ENCODE results near the gene HAO1.

The HAO1 gene

DNA sequence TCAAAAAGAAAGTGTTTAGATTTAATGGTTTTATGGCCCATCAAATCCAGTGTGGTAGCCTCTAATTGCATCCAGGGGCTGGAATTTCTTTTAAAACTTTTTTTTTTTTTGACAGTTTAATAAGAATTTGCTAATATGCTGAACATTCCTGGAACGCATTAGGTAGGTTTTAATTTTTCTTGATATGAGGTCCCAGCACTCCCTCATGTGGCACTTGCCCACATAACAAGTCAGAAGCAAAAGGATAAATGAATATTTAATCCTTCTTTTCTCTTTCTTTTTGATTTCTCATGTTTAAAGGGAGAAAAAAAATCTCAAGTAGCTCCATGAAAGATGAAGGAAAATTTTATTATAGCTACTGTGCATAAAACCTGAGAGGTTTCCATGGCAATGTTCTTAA is 13.5 kb downstream of the HAO1 start:
- DNase-seq (ENCODE audit: low spot score) = peak; percentile 12

DNA sequence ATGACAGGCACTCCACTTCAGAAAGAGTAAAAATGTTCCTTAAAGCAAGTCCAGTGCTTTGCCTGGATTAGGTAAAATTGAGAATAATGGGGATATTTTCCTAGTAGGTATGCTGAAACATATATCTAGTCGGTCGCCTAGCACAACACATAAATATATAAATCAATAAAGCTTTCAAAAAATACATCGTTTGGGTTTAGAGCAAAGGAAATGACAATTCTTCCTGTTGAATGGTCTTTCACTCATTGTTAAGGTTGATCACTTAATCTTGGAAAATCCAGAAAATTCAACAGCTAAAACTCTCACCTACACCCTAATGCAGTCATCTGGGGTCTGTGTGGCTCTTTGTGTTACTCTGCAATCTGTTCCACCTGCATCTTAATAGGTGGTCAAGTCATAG is 13.9 kb downstream of the HAO1 start:
- no peak for DNase-seq (ENCODE audit: low spot score)

- DNase-seq (ENCODE audit: low spot score) = no peak
Measured at GRCh38 chr20:7924692-7925091, 15.6 kb downstream of the HAO1 start.

DNA sequence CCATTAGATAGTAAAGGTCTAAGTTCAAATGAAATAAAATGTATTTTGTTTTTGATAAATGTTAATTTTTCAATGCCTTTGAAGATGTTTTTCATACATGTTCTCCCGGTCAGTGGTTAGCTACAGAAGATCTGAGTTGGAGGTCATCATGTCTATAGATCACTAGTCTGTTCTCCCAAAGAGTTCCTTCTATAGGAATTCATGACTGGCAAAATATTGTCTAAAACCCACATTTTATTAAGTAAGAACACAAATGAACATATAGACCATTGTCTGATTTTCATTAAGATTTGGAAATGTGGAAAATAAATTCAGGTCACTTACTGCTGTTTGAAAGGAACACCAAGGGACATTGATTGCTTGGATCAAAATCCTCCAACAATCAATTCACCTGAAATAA is 23.6 kb downstream of the HAO1 start:
- DNase-seq (ENCODE audit: low spot score) = no peak

GRCh38 chr20:7912551-7912950 is 27.7 kb downstream of the HAO1 start:
- no peak for DNase-seq (ENCODE audit: low spot score)

DNA sequence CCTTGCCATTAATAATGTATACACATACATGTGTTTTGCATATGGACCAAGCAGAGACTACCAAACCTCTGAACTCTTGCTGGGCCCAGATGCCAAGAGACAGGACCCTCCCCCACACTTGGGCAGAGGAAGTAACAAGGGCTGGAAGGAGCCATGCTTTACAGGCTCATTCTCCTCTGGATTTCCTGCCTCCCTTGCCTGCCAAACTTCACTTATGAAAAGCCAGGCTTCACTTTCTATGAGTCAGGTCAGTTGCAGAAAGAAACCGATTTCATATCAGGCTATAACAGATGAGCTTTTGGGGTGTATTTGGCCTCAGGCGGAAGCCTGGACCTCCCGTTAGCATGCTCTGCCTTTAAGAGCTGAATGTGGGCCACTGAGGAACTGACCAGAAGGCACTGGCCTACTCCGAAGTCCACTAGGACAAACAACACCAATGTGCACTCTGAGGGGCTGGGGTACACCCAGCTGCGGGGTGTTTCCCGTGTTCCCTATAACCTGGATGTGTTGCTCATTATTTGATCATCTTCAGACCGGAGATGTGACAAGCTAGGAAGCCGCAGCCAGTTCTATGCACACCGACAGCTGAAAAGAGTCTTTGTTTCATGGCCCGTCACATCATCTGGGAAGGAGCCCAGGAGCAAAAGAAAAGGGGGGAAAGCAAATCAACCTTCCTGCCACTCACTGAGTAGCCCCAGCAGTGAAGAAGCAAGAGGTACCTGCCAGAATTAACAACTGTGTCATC is 28.5 kb downstream of the HAO1 start:
- DNase-seq (ENCODE audit: low spot score) = no peak

GRCh38 chr20:7908905-7909304 is 31.4 kb downstream of the HAO1 start:
- no peak for DNase-seq (ENCODE audit: low spot score)

- DNase-seq (ENCODE audit: low spot score) = no peak
Measured at GRCh38 chr20:7903429-7903828, 36.8 kb downstream of the HAO1 start.

DNA sequence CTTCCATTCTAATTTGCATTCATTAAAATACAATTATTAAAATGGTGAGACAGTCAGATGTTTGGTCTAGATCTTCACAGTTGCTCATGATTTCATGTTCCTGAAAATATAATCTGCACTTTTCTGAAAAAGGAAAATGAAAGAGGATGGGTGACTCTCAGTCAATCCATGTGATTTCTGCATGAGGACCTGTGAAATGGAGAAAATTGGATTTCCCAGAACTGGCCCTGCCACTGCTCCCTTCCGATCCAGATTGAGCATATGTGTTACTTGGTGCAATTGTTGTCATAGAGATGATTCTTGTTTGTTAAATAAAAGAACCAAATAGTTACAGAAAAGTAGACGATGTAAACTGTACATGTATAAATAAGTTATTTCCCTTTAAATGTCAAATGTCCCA is 37.4 kb downstream of the HAO1 start:
- no peak for DNase-seq (ENCODE audit: low spot score)

- no peak for DNase-seq (ENCODE audit: low spot score)
Measured at GRCh38 chr20:7897781-7898364, 42.4 kb downstream of the HAO1 start.

DNA sequence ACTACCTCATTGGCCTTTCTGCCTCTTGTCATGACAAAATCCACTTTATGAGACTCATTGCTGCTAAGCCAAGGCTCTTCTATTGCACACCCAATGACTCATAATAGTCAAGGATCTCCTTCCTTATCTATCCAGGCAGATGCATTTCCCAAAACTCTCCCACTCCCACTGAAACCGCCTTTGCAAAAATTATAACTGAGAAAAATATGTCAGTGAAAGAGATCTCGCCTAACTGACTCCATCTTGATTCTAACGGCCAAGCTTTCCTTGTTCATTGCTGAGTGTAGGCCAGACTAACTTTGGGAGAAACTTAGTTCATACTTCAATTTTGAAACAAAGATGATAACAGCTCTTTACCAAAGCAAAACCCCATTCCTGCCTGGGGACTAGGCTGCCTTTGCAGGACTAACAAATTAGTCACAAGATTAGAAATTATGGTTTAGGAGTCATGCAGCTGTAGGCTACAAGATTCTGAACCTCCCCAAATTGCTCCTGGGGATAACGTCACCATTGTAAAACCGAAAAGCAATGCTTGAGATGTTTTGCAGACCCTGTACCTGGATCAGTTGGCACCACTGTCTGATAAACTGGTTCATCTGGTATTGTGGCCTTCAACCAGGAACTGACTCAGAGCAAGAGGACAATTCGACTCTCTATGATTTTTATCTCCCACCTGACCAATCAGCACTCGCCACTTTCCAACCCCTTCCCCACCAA is 47.1 kb downstream of the HAO1 start:
- DNase-seq (ENCODE audit: low spot score) = no peak

DNA sequence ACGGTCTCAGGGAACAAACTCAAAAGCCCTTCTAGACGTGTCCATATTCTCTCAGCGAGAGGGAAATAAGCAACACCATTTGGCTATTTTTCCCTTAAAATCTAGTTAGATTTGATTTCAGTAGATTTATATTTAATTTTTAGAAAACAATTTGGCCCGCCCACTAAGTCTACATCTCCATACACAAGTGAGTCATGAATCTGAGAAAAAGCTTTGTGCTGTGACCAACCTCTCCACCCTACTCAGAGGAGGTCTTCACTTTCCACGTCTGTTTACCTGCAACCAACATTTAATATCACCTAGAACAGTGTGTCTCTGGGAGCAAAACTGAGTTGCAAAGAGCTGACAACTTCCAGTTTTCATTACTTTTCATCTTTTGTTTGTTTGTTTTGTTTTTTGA is 48.6 kb downstream of the HAO1 start:
- no peak for DNase-seq (ENCODE audit: low spot score)

DNA sequence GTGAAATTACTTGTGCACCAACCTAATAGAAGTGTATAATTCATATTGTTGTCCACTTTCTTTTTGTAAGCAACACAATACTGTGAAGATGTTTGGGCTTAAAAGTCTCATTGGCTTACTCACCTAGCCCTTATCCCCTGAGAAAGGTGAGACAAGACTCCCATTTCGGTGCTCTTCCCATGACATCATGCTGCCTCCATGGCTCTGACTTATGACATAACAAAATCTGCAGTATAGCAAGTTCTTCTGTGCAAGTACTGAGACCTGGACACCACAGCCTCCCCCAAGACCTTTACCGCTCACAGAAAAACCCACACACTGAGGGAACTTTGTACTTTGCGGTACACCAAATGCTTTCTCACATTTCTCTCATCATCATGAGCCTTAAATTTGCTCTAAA is 50.5 kb downstream of the HAO1 start:
- DNase-seq (ENCODE audit: low spot score) = no peak

DNA sequence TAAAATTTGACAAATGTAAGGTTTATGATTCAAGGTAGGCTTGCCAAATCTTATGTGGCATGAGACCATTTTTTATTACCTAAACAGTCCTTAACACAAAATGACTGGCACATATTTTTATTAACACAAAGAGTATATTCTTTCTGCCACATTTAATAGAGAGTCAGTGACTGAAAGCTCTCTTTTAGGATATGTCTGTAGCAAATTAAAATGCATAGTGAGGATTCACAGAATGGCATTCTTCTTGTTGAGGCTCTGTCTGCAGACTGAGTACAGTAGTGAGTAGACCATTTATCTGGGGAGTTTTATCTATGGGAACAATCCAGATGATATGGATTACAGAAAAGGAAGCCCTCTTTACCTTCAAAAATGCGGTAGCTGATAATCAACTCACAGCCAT is 56.5 kb downstream of the HAO1 start:
- no peak for DNase-seq (ENCODE audit: low spot score)

DNA sequence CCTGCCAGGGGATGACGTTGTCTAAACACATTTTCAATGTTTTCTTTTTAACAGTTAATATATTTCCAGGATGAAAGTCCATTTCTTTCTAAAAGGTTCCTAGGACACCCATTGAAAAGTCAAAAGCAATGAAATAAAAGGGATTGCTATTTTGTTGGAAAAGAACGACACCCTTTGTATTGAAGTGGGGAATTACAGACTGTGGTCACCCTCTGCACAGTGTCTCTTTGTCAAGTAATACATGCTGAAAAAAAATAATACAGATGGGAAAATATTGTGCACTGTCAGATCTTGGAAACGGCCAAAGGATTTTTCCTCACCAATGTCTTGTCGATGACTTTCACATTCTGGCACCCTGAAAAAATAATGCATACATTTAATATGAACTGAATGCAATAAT is 56.9 kb downstream of the HAO1 start:
- no peak for DNase-seq (ENCODE audit: low spot score)

DNA sequence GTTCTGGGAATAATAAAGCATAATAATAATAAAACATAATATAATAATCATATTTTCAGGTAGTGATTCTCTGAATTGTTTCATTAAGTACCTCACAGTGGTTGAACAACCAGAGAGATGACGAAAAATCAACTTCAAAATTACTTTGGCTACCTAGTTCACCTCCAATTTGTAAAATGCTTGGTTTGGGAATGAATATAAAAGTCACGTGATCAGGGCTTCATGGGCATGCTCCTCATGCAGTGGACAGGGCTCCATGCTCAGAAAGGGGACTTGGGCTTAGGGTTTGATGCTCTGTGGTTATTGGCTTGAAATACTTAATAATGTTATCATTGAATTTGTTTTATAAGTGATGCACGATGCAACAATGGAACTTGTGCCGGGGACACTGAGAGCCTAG is 58.2 kb downstream of the HAO1 start:
- DNase-seq (ENCODE audit: low spot score) = no peak

DNA sequence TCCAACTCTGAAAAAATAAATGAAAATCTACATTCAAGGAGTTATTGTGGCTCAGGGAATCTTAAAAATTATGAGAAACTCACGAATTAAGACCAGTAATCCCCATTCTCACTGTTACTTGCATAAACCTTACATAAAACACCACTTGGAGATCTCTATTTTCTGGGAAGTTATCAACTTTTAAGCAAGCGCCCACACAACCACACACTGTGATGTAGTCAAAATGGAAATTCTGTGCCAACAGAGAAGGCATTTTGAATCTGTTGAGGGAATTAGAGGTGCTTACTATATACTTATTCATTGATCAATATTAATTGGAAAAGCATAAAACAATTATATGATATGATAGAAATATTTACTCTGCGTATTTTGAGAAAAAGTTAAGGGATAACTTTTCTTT is 58.7 kb downstream of the HAO1 start:
- no peak for DNase-seq (ENCODE audit: low spot score)

DNA sequence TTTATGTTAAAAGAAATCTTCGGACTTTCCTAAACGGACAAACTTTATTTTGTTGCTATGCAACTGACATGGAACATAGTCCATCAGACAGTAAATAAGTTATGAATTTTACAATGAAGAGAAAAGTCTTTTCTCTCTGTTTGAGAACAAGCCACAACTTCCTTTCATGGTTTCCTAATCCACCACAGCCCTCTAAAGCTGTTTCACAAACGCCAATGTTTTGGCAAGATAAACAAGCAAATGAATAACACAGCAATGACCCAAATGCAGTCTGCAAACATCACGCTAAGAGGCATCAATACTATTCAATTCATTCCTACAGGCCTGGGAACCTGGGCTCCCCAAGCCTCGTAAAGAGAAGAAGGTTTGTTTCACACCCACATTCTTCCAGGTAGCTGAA is 60.4 kb downstream of the HAO1 start:
- no peak for DNase-seq (ENCODE audit: low spot score)

- DNase-seq (ENCODE audit: low spot score) = no peak
Measured at GRCh38 chr20:7868108-7868507, 72.2 kb downstream of the HAO1 start.

DNA sequence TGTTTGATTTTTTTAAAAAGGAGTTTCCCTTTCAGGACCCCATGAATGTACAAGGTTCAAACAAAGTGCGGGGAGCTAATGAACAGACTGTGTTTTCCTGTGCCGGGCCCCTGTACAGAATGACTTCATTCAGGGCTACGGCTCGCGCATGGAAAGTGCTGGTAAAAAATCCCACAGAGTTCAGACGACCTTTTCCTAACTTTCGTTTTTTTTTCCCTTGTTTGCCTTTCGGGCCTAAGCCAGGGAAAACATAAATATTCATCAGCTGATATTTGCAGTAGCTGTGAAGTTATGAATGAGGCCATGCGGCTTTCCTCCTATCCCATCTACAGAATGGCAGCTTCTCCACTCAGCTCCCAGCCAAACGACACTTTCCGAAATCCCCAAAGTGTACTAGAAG is 74.0 kb downstream of the HAO1 start:
- no peak for DNase-seq (ENCODE audit: low spot score)

GRCh38 chr20:7859356-7859802 is 80.9 kb downstream of the HAO1 start:
- peak; percentile 34 for DNase-seq (ENCODE audit: low spot score)

GRCh38 chr20:7858734-7859250 is 81.5 kb downstream of the HAO1 start:
- DNase-seq (ENCODE audit: low spot score) = no peak

GRCh38 chr20:7856756-7857155 is 83.5 kb downstream of the HAO1 start:
- no peak for DNase-seq (ENCODE audit: low spot score)
